NB4 (cell line): ENCODE data around the gene DMAC2L.

ENCODE experiments used
- DNase-seq: peaks from one replicate; pipeline ENCODE4 v3.0.0; 2010; ENCODE audit warnings: low read depth
- H3K4me3 ChIP-seq: one replicate; pipeline ENCODE4 v1.5.1; 2011; ENCODE audit warnings: mild to moderate bottlenecking, low read depth, low read length, moderate library complexity
- MYC ChIP-seq: IDR thresholded peaks from 2 replicates; pipeline ENCODE4 v1.6.1; 2011; ENCODE audit warnings: low read depth, low read length
- POLR2A ChIP-seq: IDR thresholded peaks from 2 replicates; pipeline ENCODE4 v1.6.1; 2011; ENCODE audit warnings: mild to moderate bottlenecking; ENCODE audit not compliant: insufficient read length; ENCODE audit errors: extremely low read depth
- TF ChIP-seq, protein P1 (sequence below): IDR thresholded peaks from one replicate; pipeline ENCODE4 v1.5.1; 2012; ENCODE audit warnings: low read depth, low read length
- TF ChIP-seq, protein P2 (sequence below): IDR thresholded peaks from 2 replicates; pipeline ENCODE4 v1.6.1; 2011; ENCODE audit warnings: low read depth, low read length

Gene DMAC2L

GRCh38 chr14:50318031-50318626 lies 6.0 kb downstream of the DMAC2L start:
- TF ChIP-seq POLR2A = no peak
- TF ChIP-seq, protein P1, sequence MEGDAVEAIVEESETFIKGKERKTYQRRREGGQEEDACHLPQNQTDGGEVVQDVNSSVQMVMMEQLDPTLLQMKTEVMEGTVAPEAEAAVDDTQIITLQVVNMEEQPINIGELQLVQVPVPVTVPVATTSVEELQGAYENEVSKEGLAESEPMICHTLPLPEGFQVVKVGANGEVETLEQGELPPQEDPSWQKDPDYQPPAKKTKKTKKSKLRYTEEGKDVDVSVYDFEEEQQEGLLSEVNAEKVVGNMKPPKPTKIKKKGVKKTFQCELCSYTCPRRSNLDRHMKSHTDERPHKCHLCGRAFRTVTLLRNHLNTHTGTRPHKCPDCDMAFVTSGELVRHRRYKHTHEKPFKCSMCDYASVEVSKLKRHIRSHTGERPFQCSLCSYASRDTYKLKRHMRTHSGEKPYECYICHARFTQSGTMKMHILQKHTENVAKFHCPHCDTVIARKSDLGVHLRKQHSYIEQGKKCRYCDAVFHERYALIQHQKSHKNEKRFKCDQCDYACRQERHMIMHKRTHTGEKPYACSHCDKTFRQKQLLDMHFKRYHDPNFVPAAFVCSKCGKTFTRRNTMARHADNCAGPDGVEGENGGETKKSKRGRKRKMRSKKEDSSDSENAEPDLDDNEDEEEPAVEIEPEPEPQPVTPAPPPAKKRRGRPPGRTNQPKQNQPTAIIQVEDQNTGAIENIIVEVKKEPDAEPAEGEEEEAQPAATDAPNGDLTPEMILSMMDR = peak; percentile 36
- no peak overlapping the region for H3K4me3 ChIP-seq
- DNase-seq = peak; percentile 28

DNA sequence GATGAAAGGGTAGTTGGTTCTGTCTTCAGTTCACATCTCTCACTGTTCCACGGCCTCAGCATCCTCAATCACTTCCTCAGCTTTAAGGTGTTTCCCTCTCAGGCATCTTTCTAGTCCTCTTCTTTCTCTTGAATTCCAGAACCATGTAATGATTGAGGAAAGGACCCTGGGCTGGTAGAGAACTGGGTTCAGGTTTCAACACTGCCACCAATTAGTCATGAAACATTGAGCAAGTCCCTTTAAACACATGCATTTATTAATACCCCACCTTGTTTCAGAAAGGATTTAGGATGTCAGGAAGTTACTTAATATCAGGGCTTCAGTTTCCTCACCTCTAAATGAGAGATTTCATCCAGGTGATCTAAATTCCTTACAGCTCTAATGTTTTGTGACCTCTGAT lies 7.2 kb downstream of the DMAC2L start:
- H3K4me3 ChIP-seq = no peak overlapping the region
- no peak for DNase-seq
- TF ChIP-seq, protein P2, sequence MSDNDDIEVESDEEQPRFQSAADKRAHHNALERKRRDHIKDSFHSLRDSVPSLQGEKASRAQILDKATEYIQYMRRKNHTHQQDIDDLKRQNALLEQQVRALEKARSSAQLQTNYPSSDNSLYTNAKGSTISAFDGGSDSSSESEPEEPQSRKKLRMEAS = no peak
- TF ChIP-seq POLR2A (no peak), MYC (no peak)
- TF ChIP-seq, protein P1 = no peak

GRCh38 chr14:50319721-50320120 lies 7.6 kb downstream of the DMAC2L start:
- no peak for DNase-seq
- TF ChIP-seq MYC (no peak), POLR2A (no peak)
- TF ChIP-seq, protein P1 = no peak
- TF ChIP-seq, protein P2 = no peak
- H3K4me3 ChIP-seq = no peak overlapping the region

DNA sequence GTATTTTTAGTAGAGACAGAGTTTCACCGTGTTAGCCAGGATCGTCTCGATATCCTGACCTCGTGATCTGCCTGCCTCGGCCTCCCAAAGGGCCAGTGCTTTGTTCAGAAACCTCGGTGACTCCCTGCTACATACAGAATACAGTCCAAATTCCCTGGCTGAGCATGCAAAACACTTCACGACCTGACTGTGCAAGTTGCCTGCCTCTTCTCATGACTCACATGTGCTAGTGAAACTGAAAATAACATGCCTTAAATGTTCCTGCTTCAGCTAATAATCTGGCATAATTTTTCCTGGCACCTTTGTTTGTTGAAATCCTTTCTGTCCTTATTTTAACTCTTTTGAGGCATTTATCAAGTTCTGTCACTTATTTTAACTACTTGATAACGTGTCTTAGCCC lies 8.2 kb downstream of the DMAC2L start:
- DNase-seq = no peak
- TF ChIP-seq, protein P2 = no peak
- TF ChIP-seq, protein P1 = no peak
- TF ChIP-seq MYC (no peak), POLR2A (no peak)
- no peak overlapping the region for H3K4me3 ChIP-seq

- DNase-seq = peak; percentile 95
- TF ChIP-seq MYC = 0 out of 2 replicates have a peak, but pooled peaks have one; percentile 28
- no peak for TF ChIP-seq POLR2A
- TF ChIP-seq, protein P2 = peak; percentile 17; the same call in 1 of the 2 replicates
- TF ChIP-seq, protein P1 = peak; percentile 89
- peak overlapping the region; percentile 12 for H3K4me3 ChIP-seq
Observed at GRCh38 chr14:50321009-50321660, 9.0 kb downstream of the DMAC2L start.
